HCT116 (cell line): ENCODE data around the gene SNX19. TPM values are rescaled to one million over a fixed set of nuclear protein-coding genes. Genes with fewer than 3 reads are reported as not detected.

Experiments
- ATAC-seq: fragments of 200-7000 bp; cut with Tn5 transposase; 2 replicates; pipeline ENCODE4 v1.9.1; 2020; ENCODE audit warnings: mild to moderate bottlenecking, moderate library complexity
- BruUV-seq: library from RNA; stranded (reverse); fragments of 400-500 nt; replicated peaks from 2 replicates; lab custom pipeline; 2021; lab: Mats Ljungman, UMichigan
- CTCF ChIA-PET: fragments of 300-600 bp; sonication (Branson Sonifier 250); formaldehyde crosslinking; loops from one replicate; lab custom pipeline; 2021; ENCODE audit warnings: antibody characterized with exemption; lab: Charles Lee
- POLR2A ChIA-PET: fragments of 300-600, 350-600 bp; sonication (Branson Sonifier 250); formaldehyde crosslinking; loops from one replicate; lab custom pipeline; 2021; ENCODE audit warnings: antibody characterized with exemption; lab: Charles Lee
- RAD21 ChIA-PET, 2 experiments: fragments of 300-600 bp; sonication (Branson Sonifier 250); formaldehyde crosslinking; loops; one replicate each; lab custom pipeline; 2023; ENCODE audit warnings: low total read pairs in 2 of 2; ENCODE audit not compliant: uncharacterized antibody in 2 of 2, unreplicated experiment in 2 of 2, low non-redundant PET in 1 of 2; lab: Charles Lee
- DNase-seq: peaks from one replicate; pipeline ENCODE4 v3.0.0-alpha.2; 2010; ENCODE audit warnings: low read depth, low spot score
- H2AFZ ChIP-seq: fragments of 200-600 bp; shearing (Covaris generic), sonication (generic); 2 replicates; pipeline ENCODE4 v1.6.1; 2017; ENCODE audit warnings: low read depth, mixed run types, mixed read lengths, antibody characterized with exemption, low read length; ENCODE audit not compliant: poor library complexity, severe bottlenecking
- H3K27ac ChIP-seq: 2 replicates; pipeline ENCODE4 v1.5.1; 2012; ENCODE audit warnings: low read depth, low read length
- H3K27me3 ChIP-seq: fragments of 200-600 bp; sonication (generic); 2 replicates; pipeline ENCODE4 v1.6.1; 2016; ENCODE audit warnings: mixed run types, low read length, mixed read lengths; ENCODE audit not compliant: insufficient read depth
- H3K36me3 ChIP-seq, 2 experiments: fragments of 200-500 bp in 1 of 2; fragments of 200-600 bp in 1 of 2; sonication (Bioruptor generic) in 1 of 2; sonication (generic) in 1 of 2; 2 replicates each; pipeline versions ENCODE4 v1.5.1 to v1.6.1; 2014 to 2016; ENCODE audit warnings: low read length in 2 of 2, inconsistent platforms in 1 of 2, mixed read lengths in 1 of 2, mixed run types in 1 of 2; ENCODE audit not compliant: insufficient read depth in 2 of 2, control insufficient read depth in 1 of 2
- H3K4me1 ChIP-seq, 2 experiments: fragments of 200-600 bp in 1 of 2; sonication (generic) in 1 of 2; 2 replicates each; pipeline versions ENCODE4 v1.5.1 to v1.6.1; 2012 to 2017; ENCODE audit warnings: low read length in 2 of 2, inconsistent platforms in 1 of 2, mild to moderate bottlenecking in 1 of 2, mixed read lengths in 1 of 2, mixed run types in 1 of 2, moderate library complexity in 1 of 2; ENCODE audit not compliant: insufficient read depth in 2 of 2, control insufficient read depth in 1 of 2
- H3K4me2 ChIP-seq: fragments of 200-600 bp; sonication (generic); 2 replicates; pipeline ENCODE4 v1.6.1; 2017; ENCODE audit warnings: mixed run types, low read length, mixed read lengths
- H3K4me3 ChIP-seq, 2 experiments: fragments of 200-600 bp in 1 of 2; sonication (generic) in 1 of 2; replicated peaks in 1 of 2; 2 replicates each; pipeline ENCODE4 v1.5.1; 2011 to 2016; ENCODE audit warnings: low read length in 2 of 2, control low read depth in 1 of 2, low read depth in 1 of 2, mild to moderate bottlenecking in 1 of 2, mixed read lengths in 1 of 2, mixed run types in 1 of 2
- H3K79me2 ChIP-seq: fragments of 200-600 bp; sonication (generic); 2 replicates; pipeline ENCODE4 v1.6.1; 2017; ENCODE audit warnings: mild to moderate bottlenecking, mixed run types, low read length, moderate library complexity, mixed read lengths; ENCODE audit not compliant: insufficient read depth
- H3K9ac ChIP-seq: fragments of 200-600 bp; sonication (generic); 2 replicates; pipeline ENCODE4 v1.6.1; 2016; ENCODE audit warnings: low read length, mixed read lengths
- H3K9me2 ChIP-seq: fragments of 200-600 bp; sonication (generic), shearing (Covaris generic); 2 replicates; pipeline ENCODE4 v1.6.1; 2017; ENCODE audit warnings: mixed run types, mild to moderate bottlenecking, moderate library complexity; ENCODE audit not compliant: insufficient read depth
- H3K9me3 ChIP-seq, 2 experiments: fragments of 200-500 bp in 1 of 2; fragments of 200-600 bp in 1 of 2; sonication (Bioruptor generic) in 1 of 2; sonication (generic) in 1 of 2; 2 replicates each; pipeline ENCODE4 v1.6.1; 2014 to 2017; ENCODE audit warnings: low read length in 2 of 2, mixed read lengths in 2 of 2, inconsistent platforms in 1 of 2, low read depth in 1 of 2, mild to moderate bottlenecking in 1 of 2, mixed run types in 1 of 2, moderate library complexity in 1 of 2; ENCODE audit not compliant: control insufficient read depth in 1 of 2, insufficient read depth in 1 of 2
- H4K20me1 ChIP-seq: fragments of 200-600 bp; sonication (generic), shearing (Covaris generic); 2 replicates; pipeline ENCODE4 v1.6.1; 2017; ENCODE audit warnings: mixed run types, mild to moderate bottlenecking, moderate library complexity; ENCODE audit not compliant: insufficient read depth
- CEBPB ChIP-seq: IDR thresholded peaks from 2 replicates; pipeline ENCODE4 v1.6.1; 2012; ENCODE audit warnings: low read depth
- CTCF ChIP-seq, 3 experiments: fragments of 200-600 bp in 1 of 3; sonication (generic) in 1 of 3; IDR thresholded peaks in 2 of 3; conservative IDR thresholded peaks in 1 of 3; 2 replicates each; pipeline ENCODE4 v1.5.1; 2012 to 2017; ENCODE audit warnings: low read depth in 2 of 3, low read length in 2 of 3, antibody characterized with exemption in 1 of 3, borderline replicate concordance in 1 of 3, control low read depth in 1 of 3, mild to moderate bottlenecking in 1 of 3, mixed read lengths in 1 of 3, mixed run types in 1 of 3, moderate library complexity in 1 of 3; ENCODE audit not compliant: insufficient read depth in 1 of 3
- EGR1 ChIP-seq: IDR thresholded peaks from 2 replicates; pipeline ENCODE4 v1.6.1; 2012; ENCODE audit warnings: low read depth
- ELF1 ChIP-seq: IDR thresholded peaks from 2 replicates; pipeline ENCODE4 v1.6.1; 2012; ENCODE audit warnings: low read depth, borderline replicate concordance
- FOSL1 ChIP-seq: IDR thresholded peaks from 2 replicates; pipeline ENCODE4 v1.6.1; 2012; ENCODE audit warnings: low read depth
- JUND ChIP-seq: IDR thresholded peaks from 2 replicates; pipeline ENCODE4 v1.6.1; 2012
- MAX ChIP-seq: IDR thresholded peaks from 2 replicates; pipeline ENCODE4 v1.6.1; 2012
- POLR2A ChIP-seq: IDR thresholded peaks from 2 replicates; pipeline ENCODE4 v1.7.0; 2011; ENCODE audit warnings: borderline replicate concordance; ENCODE audit not compliant: insufficient read depth, insufficient read length; ENCODE audit errors: extremely low read depth
- SIN3A ChIP-seq: IDR thresholded peaks from 2 replicates; pipeline ENCODE4 v1.6.1; 2012; ENCODE audit warnings: low read depth
- SP1 ChIP-seq: IDR thresholded peaks from 2 replicates; pipeline ENCODE4 v1.6.1; 2012; ENCODE audit warnings: low read depth
- YY1 ChIP-seq: IDR thresholded peaks from 2 replicates; pipeline ENCODE4 v1.6.1; 2011; ENCODE audit warnings: low read length, low read depth, moderate library complexity, mild to moderate bottlenecking; ENCODE audit not compliant: insufficient replicate concordance; ENCODE audit errors: extremely low read depth
- ZFX ChIP-seq: fragments of 450-650 bp; IDR thresholded peaks from 2 replicates; pipeline ENCODE4 v1.6.1; 2017
- ZNF274 ChIP-seq: fragments of 200-500 bp; sonication (Bioruptor generic); IDR thresholded peaks from 2 replicates; pipeline ENCODE4 v1.6.1; 2014; ENCODE audit warnings: mild to moderate bottlenecking, low read depth, low read length, inconsistent platforms
- intact Hi-C: fragments of 100-400 bp; cut with micrococcal nuclease; formaldehyde crosslinking; loops from 2 replicates; pipeline ENCODE4 v1.10.0; 2022
- total RNA-seq: library from RNA; stranded (reverse); gene quantifications from one replicate; pipeline ENCODE4 v1.2.1, GENCODE V29; 2021; ENCODE audit not compliant: unreplicated experiment
- TF ChIP-seq, protein P1 (sequence below): IDR thresholded peaks from 2 replicates; pipeline ENCODE4 v1.6.1; 2011; ENCODE audit warnings: mild to moderate bottlenecking, low read length, moderate library complexity; ENCODE audit not compliant: insufficient replicate concordance; ENCODE audit errors: extremely low read depth

SNX19 gene
- total RNA-seq, 1 experiment from 2014 or later, result 25.2 TPM

DNA sequence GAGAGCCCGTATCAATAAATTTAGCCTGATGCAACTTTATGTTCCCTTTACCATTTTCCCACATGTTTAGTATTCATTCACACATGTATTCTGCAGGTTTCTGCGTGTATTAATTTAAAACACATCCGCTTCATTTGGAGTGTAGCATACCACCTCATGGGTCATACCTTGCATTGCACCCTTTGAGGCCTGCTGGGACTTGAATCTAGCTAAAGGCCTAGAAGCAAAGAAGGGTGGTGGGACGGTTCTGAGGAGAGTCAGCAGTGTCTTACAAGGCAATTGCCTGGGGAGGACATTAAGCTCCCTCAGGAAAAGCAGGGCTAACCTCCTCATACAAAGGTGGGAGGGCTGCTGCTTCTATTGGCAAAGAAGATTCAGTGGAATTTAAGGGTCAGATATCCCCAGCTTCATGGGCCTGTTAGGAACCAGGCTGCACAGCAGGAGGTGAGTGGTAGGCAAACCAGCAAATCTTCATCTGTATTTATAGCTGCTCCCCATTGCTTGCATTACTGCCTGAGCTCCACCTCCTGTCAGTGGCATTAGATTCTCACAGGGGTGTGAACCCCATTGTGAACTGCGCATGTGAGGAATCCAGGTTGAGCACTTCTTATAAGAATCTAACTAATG lies 15.9 kb upstream of the SNX19 start:
- no peak overlapping the region for H3K9ac ChIP-seq
- no peak overlapping the region for H3K4me2 ChIP-seq
- H3K27me3 ChIP-seq, result peaks cover 6% of the 10 kb centered on the region; the same call in 1 of the 2 replicates
- intact Hi-C loops, result no loop called here
- no peak overlapping the region for H2AFZ ChIP-seq
- no peak overlapping the region for H3K27ac ChIP-seq
- BruUV-seq, result no TSS peak
- H3K9me3 ChIP-seq, result no peaks in the 10 kb centered on the region
- no peaks in the 10 kb centered on the region for H3K9me2 ChIP-seq
- ATAC-seq (no peak), DNase-seq (no peak)
- H4K20me1 ChIP-seq, result no peaks in the 10 kb centered on the region
- ChIA-PET RAD21 (no interaction called here), POLR2A (no interaction called here), CTCF (interaction anchor here (1.2 kb wide), 1 partner anchor 16 kb away, joined by 3 read pairs; the partner anchor contains the start of gene SNX19)
- H3K4me1 ChIP-seq, result no peaks in the 10 kb centered on the region
- TF ChIP-seq ZNF274 (no peak), POLR2A (no peak), EGR1 (no peak), SIN3A (no peak)
- TF ChIP-seq, protein P1, sequence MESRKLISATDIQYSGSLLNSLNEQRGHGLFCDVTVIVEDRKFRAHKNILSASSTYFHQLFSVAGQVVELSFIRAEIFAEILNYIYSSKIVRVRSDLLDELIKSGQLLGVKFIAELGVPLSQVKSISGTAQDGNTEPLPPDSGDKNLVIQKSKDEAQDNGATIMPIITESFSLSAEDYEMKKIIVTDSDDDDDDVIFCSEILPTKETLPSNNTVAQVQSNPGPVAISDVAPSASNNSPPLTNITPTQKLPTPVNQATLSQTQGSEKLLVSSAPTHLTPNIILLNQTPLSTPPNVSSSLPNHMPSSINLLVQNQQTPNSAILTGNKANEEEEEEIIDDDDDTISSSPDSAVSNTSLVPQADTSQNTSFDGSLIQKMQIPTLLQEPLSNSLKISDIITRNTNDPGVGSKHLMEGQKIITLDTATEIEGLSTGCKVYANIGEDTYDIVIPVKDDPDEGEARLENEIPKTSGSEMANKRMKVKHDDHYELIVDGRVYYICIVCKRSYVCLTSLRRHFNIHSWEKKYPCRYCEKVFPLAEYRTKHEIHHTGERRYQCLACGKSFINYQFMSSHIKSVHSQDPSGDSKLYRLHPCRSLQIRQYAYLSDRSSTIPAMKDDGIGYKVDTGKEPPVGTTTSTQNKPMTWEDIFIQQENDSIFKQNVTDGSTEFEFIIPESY, result no peak
- H3K36me3 ChIP-seq, result no peaks in the 10 kb centered on the region
- H3K4me3 ChIP-seq, result no peak overlapping the region
- H3K79me2 ChIP-seq, result no peaks in the 10 kb centered on the region

- H3K36me3 ChIP-seq, result no peaks in the 10 kb centered on the region
- BruUV-seq, result no TSS peak
- ChIA-PET POLR2A (no interaction called here), RAD21 (no interaction called here), CTCF (interaction anchor here (1.0 kb wide), 1 partner anchor 8 kb away, joined by 3 read pairs; the partner anchor contains the start of gene SNX19)
- no peaks in the 10 kb centered on the region for H3K9me3 ChIP-seq
- H4K20me1 ChIP-seq, result no peaks in the 10 kb centered on the region
- H3K79me2 ChIP-seq, result no peaks in the 10 kb centered on the region
- H2AFZ ChIP-seq, result no peak overlapping the region
- no peak for DNase-seq
- no peak overlapping the region for H3K4me2 ChIP-seq
- H3K4me1 ChIP-seq, result no peaks in the 10 kb centered on the region
- intact Hi-C loops, result no loop called here
- H3K4me3 ChIP-seq, result no peak overlapping the region
- no peaks in the 10 kb centered on the region for H3K27me3 ChIP-seq
- no peak for ATAC-seq
- no peaks in the 10 kb centered on the region for H3K9me2 ChIP-seq
- no peak overlapping the region for H3K27ac ChIP-seq
- H3K9ac ChIP-seq, result no peak overlapping the region
- no peak for TF ChIP-seq ELF1
- TF ChIP-seq, protein P1, result no peak
- TF ChIP-seq JUND, result no peak
- TF ChIP-seq ZFX, result no peak
- TF ChIP-seq FOSL1, result no peak
- TF ChIP-seq SP1, result no peak
- TF ChIP-seq CTCF (IDR thresholded peaks at IDR 0.05 in 2 of 3, conservative IDR thresholded peaks at IDR 0.05 in 1 of 3; ENCODE audit: borderline replicate concordance in 1 of 3, insufficient read depth in 1 of 3, low read depth in 2 of 3, low read length in 2 of 3), result no peak
- TF ChIP-seq CEBPB, result no peak
- no peak for TF ChIP-seq POLR2A
- no peak for TF ChIP-seq YY1
- TF ChIP-seq MAX, result no peak
Measured at GRCh38 chr11:130924750-130925149, 8.5 kb upstream of the SNX19 start.
